IMR-90 (cell line): ENCODE data around the gene PARK7. TPM values are rescaled to one million over a fixed set of nuclear protein-coding genes. Genes with fewer than 3 reads are reported as not detected.

ENCODE experiments used
- ATAC-seq: fragments of 200-7000 bp; cut with Tn5 transposase; 2 replicates; pipeline ENCODE4 v1.9.1; 2020; ENCODE audit warnings: low read depth, mild to moderate bottlenecking, moderate library complexity
- BruUV-seq: library from RNA; stranded (reverse); fragments of 400-500 nt; replicated peaks from 2 replicates; lab custom pipeline; 2021; lab: Mats Ljungman, UMichigan
- CTCF ChIA-PET: fragments of 300-600 bp; formaldehyde crosslinking; extraction: SDS; loops from one replicate; lab custom pipeline; 2021; ENCODE audit warnings: antibody characterized with exemption; lab: Yijun Ruan, JAX
- POLR2A ChIA-PET: fragments of 300-600 bp; sonication (Branson Sonifier 250); formaldehyde crosslinking; loops from one replicate; lab custom pipeline; 2022; ENCODE audit warnings: antibody characterized with exemption; ENCODE audit not compliant: unreplicated experiment; lab: Charles Lee
- DNase-seq: peaks from one replicate; pipeline ENCODE4 v3.0.0; 2013
- H2AFZ ChIP-seq: replicated peaks from 2 replicates; pipeline ENCODE3; 2013; ENCODE audit warnings: low read length, mild to moderate bottlenecking; ENCODE audit not compliant: poor library complexity
- H2AK5ac ChIP-seq: 2 replicates; pipeline ENCODE4 v1.6.1; 2013; ENCODE audit warnings: low read depth, low read length, inconsistent platforms
- H2AK9ac ChIP-seq: replicated peaks from 2 replicates; pipeline ENCODE3; 2013; ENCODE audit warnings: mild to moderate bottlenecking, low read depth, low read length, moderate library complexity; ENCODE audit not compliant: poor library complexity
- H2BK120ac ChIP-seq: 2 replicates; pipeline ENCODE4 v1.6.1; 2013; ENCODE audit warnings: low read depth, low read length, inconsistent platforms
- H2BK15ac ChIP-seq: 3 replicates; pipeline ENCODE4 v1.6.1; 2013; ENCODE audit warnings: low read depth, low read length, inconsistent platforms
- H2BK20ac ChIP-seq: 2 replicates; pipeline ENCODE4 v1.6.1; 2013; ENCODE audit warnings: low read depth, mild to moderate bottlenecking, inconsistent platforms, low read length, moderate library complexity
- H2BK5ac ChIP-seq: 2 replicates; pipeline ENCODE4 v1.6.1; 2013; ENCODE audit warnings: mild to moderate bottlenecking, low read depth, low read length, inconsistent platforms; ENCODE audit not compliant: poor library complexity, severe bottlenecking
- H3K14ac ChIP-seq: replicated peaks from 2 replicates; pipeline ENCODE4 v1.6.1; 2013; ENCODE audit warnings: low read depth, low read length, inconsistent platforms
- H3K18ac ChIP-seq: 2 replicates; pipeline ENCODE4 v1.6.1; 2013; ENCODE audit warnings: low read depth, low read length, control low read depth
- H3K23ac ChIP-seq: 2 replicates; pipeline ENCODE4 v1.6.1; 2013; ENCODE audit warnings: low read depth, low read length, inconsistent platforms
- H3K27ac ChIP-seq: 2 replicates; pipeline ENCODE4 v1.5.1; 2013; ENCODE audit warnings: mild to moderate bottlenecking, control low read depth, low read length; ENCODE audit not compliant: insufficient read depth
- H3K27me3 ChIP-seq: 2 replicates; pipeline ENCODE4 v1.6.1; 2013; ENCODE audit warnings: low read length; ENCODE audit not compliant: control insufficient read depth, insufficient read depth
- H3K36me3 ChIP-seq: 2 replicates; pipeline ENCODE4 v1.6.1; 2013; ENCODE audit warnings: low read length, mixed read lengths; ENCODE audit not compliant: control insufficient read depth, insufficient read depth
- H3K4ac ChIP-seq: 2 replicates; pipeline ENCODE4 v1.6.1; 2013; ENCODE audit warnings: low read depth, low read length, inconsistent platforms
- H3K4me1 ChIP-seq: 2 replicates; pipeline ENCODE4 v1.6.1; 2013; ENCODE audit warnings: low read length, mixed read lengths; ENCODE audit not compliant: control insufficient read depth, insufficient read depth
- H3K4me2 ChIP-seq: 2 replicates; pipeline ENCODE4 v1.6.1; 2013; ENCODE audit warnings: low read depth, mild to moderate bottlenecking, control low read depth, low read length, moderate library complexity
- H3K4me3 ChIP-seq: 2 replicates; pipeline ENCODE4 v1.5.1; 2013; ENCODE audit warnings: low read depth, mild to moderate bottlenecking, control low read depth, low read length, moderate library complexity; ENCODE audit not compliant: insufficient read depth
- H3K56ac ChIP-seq: 2 replicates; pipeline ENCODE4 v1.6.1; 2013; ENCODE audit warnings: low read length, inconsistent platforms; ENCODE audit not compliant: insufficient read depth; ENCODE audit errors: extremely low read depth
- H3K79me1 ChIP-seq, 2 experiments: 2 replicates each; pipeline ENCODE4 v1.6.1; 2013; ENCODE audit warnings: low read length in 2 of 2, inconsistent platforms in 1 of 2, low read depth in 1 of 2
- H3K9ac ChIP-seq: 2 replicates; pipeline ENCODE4 v1.6.1; 2013; ENCODE audit warnings: low read depth, low read length, control low read depth
- H3K9me1 ChIP-seq: 2 replicates; pipeline ENCODE4 v1.6.1; 2013; ENCODE audit warnings: low read length, inconsistent platforms; ENCODE audit not compliant: insufficient read depth
- H3K9me3 ChIP-seq: 2 replicates; pipeline ENCODE4 v1.6.1; 2013; ENCODE audit warnings: low read length; ENCODE audit not compliant: control insufficient read depth, insufficient read depth
- H4K20me1 ChIP-seq: 2 replicates; pipeline ENCODE4 v1.6.1; 2013; ENCODE audit warnings: low read length, inconsistent platforms; ENCODE audit not compliant: insufficient read depth
- H4K5ac ChIP-seq: 2 replicates; pipeline ENCODE4 v1.6.1; 2013; ENCODE audit warnings: mild to moderate bottlenecking, low read depth, low read length, control low read depth
- H4K8ac ChIP-seq, 2 experiments: 2 replicates each; pipeline ENCODE4 v1.6.1; 2013; ENCODE audit warnings: low read depth in 2 of 2, low read length in 2 of 2, control low read depth in 1 of 2, inconsistent platforms in 1 of 2
- H4K91ac ChIP-seq: 2 replicates; pipeline ENCODE4 v1.6.1; 2013; ENCODE audit warnings: low read depth, low read length, inconsistent platforms; ENCODE audit not compliant: insufficient read depth
- CEBPB ChIP-seq: IDR thresholded peaks from 2 replicates; pipeline ENCODE4 v1.6.1; 2012; ENCODE audit warnings: low read depth, low read length, improper control_type of control experiment
- CHD1 ChIP-seq: IDR thresholded peaks from 2 replicates; pipeline ENCODE4 v1.6.1; 2012; ENCODE audit warnings: low read depth, low read length, improper control_type of control experiment
- ELK1 ChIP-seq: fragments of 150-350 bp; IDR thresholded peaks from 2 replicates; pipeline ENCODE4 v1.6.1; 2016; ENCODE audit warnings: low read depth, mild to moderate bottlenecking, low read length, moderate library complexity, borderline replicate concordance
- MXI1 ChIP-seq: IDR thresholded peaks from 2 replicates; pipeline ENCODE4 v1.6.1; 2012; ENCODE audit warnings: low read depth, mild to moderate bottlenecking, low read length, moderate library complexity, borderline replicate concordance
- USF2 ChIP-seq: fragments of 150-350 bp; IDR thresholded peaks from 2 replicates; pipeline ENCODE4 v1.6.1; 2017; ENCODE audit warnings: mild to moderate bottlenecking, antibody characterized with exemption, low read length, low read depth
- WGBS, 2 experiments: methylation state at CpG; one replicate each; pipeline versions ENCODE4 v1.1.5 to v1.1.7; 2013; ENCODE audit warnings: missing lambda C conversion rate in 2 of 2; ENCODE audit not compliant: insufficient read length in 1 of 2; ENCODE audit errors: extremely low coverage in 2 of 2; 5-methylcytosine and 5-hydroxymethylcytosine counted together
- dilution Hi-C: fragments of 300-500 bp; cut with HindIII; formaldehyde crosslinking; loops from one replicate; pipeline ENCODE4 v1.14.3; 2018; ENCODE audit warnings: low sequenced_read_pairs; ENCODE audit not compliant: unreplicated experiment
- in situ Hi-C: fragments of 300-500 bp; cut with MboI; formaldehyde crosslinking; loops from 3 replicates; pipeline ENCODE4 v1.14.3; 2019; ENCODE audit warnings: low sequenced_read_pairs, inconsistent platforms, mixed read lengths
- intact Hi-C: fragments of 100-400 bp; cut with micrococcal nuclease; formaldehyde crosslinking; loops from 2 replicates; pipeline ENCODE4 v1.10.0; 2022
- polyA plus RNA-seq, 3 experiments: library from polyadenylated mRNA; depleted of rRNA; stranded (reverse); fragments of >200 nt; gene quantifications; 2 replicates each; pipeline ENCODE4 v1.2.3, GENCODE V29; 2012; ENCODE audit warnings: low replicate concordance in 1 of 3
- total RNA-seq: library from RNA; depleted of rRNA; stranded (reverse); fragments of >200 nt; gene quantifications from 2 replicates; pipeline ENCODE4 v1.2.3, GENCODE V29; 2012

PARK7 gene
- total and polyA plus RNA-seq, 2 of the 4 experiments (the other 2 are of a cell fraction): 207 to 357 TPM

- ATAC-seq: no peak
- H4K5ac ChIP-seq: peak overlapping the region; percentile 43; the same call in 1 of the 2 replicates
- DNase-seq: no peak
- no CpG with 5 or more reads among the region's 19 CpGs for WGBS, 2 experiments
- peak overlapping the region; percentile 98 for H3K4me2 ChIP-seq
- H2BK20ac ChIP-seq: no peak overlapping the region
- dilution Hi-C loops (no loop called here), in situ Hi-C loops (no loop called here), intact Hi-C loops (loop anchor here (5.0 kb wide), 2 partner anchors 92 to 177 kb away; no protein-coding TSS in a partner anchor)
- peak overlapping the region; percentile 68 for H3K14ac ChIP-seq
- H4K91ac ChIP-seq: no peak overlapping the region
- peak overlapping the region; percentile 66 for H3K4me3 ChIP-seq
- ChIA-PET POLR2A (interaction anchor here (0.5 kb wide), 1 partner anchor 833 kb away, joined by 3 read pairs; no protein-coding TSS in a partner anchor), CTCF (no interaction called here)
- peaks cover 11% of the 10 kb centered on the region for H3K9me1 ChIP-seq
- 0 out of 2 replicates have a peak overlapping the region, but pooled peaks have one; percentile 44 for H2BK120ac ChIP-seq
- peak overlapping the region; percentile 73 for H2AFZ ChIP-seq
- H3K9me3 ChIP-seq: no peaks in the 10 kb centered on the region
- peak overlapping the region; percentile 69 for H2BK5ac ChIP-seq
- peak overlapping the region; percentile 52 for H3K4ac ChIP-seq
- peak overlapping the region; percentile 81 for H3K27ac ChIP-seq
- peaks cover 59% of the 10 kb centered on the region for H4K20me1 ChIP-seq
- H3K56ac ChIP-seq: peak overlapping the region; percentile 87
- H2AK9ac ChIP-seq: peak overlapping the region; percentile 1
- TSS peak; percentile 49 for BruUV-seq
- peak overlapping the region; percentile 33 to 42; a peak in 1 of 4 replicates for H4K8ac ChIP-seq
- H3K27me3 ChIP-seq: no peaks in the 10 kb centered on the region
- no peak overlapping the region; the same call in 1 of the 2 replicates for H2AK5ac ChIP-seq
- peak overlapping the region; percentile 96 for H3K9ac ChIP-seq
- H3K79me1 ChIP-seq: peaks cover 4 to 43% of the 10 kb centered on the region in 2 experiments; a peak in 2 of 4 replicates
- H3K4me1 ChIP-seq: peaks cover 15% of the 10 kb centered on the region
- peak overlapping the region; percentile 55 for H3K18ac ChIP-seq
- peaks cover 2% of the 10 kb centered on the region; the same call in 1 of the 2 replicates for H3K36me3 ChIP-seq
- peak overlapping the region; percentile 75 for H3K23ac ChIP-seq
- no peak overlapping the region for H2BK15ac ChIP-seq
- TF ChIP-seq ELK1 (no peak), CHD1 (peak; percentile 97), CEBPB (peak; percentile 34; the same call in 1 of the 2 replicates), USF2 (no peak), MXI1 (no peak)
Observed at GRCh38 chr1:8025061-8025670, 63.7 kb downstream of the PARK7 start.
